CD14-positive monocyte (primary cell): ENCODE results near the gene AKAP6. TPM values are rescaled to one million over a fixed set of nuclear protein-coding genes. Genes with fewer than 3 reads are reported as not detected.

Experiments
- DNase-seq, 3 donors: peaks; one replicate each; pipeline ENCODE4 v3.0.0-alpha.2; 2011 to 2022
- H2AFZ ChIP-seq: 2 replicates; pipeline ENCODE4 v1.6.0; 2012; ENCODE audit warnings: mild to moderate bottlenecking, low read depth, low read length, inconsistent platforms; ENCODE audit not compliant: insufficient read depth, poor library complexity, severe bottlenecking
- H3K27ac ChIP-seq, 2 donors: 1 replicate in 1 of 2; 2 replicates in 1 of 2; pipeline ENCODE4 v1.5.1; 2012 to 2013; ENCODE audit warnings: low read length in 2 of 2, control low read depth in 1 of 2, inconsistent platforms in 1 of 2, low read depth in 1 of 2, mild to moderate bottlenecking in 1 of 2
- H3K27me3 ChIP-seq, 2 donors: one replicate each; pipeline versions ENCODE4 v1.6.0 to v1.6.1; 2011 to 2013; ENCODE audit warnings: low read length in 2 of 2; ENCODE audit not compliant: control insufficient read depth in 2 of 2, insufficient read depth in 2 of 2
- H3K36me3 ChIP-seq, 2 donors: replicated peaks in 1 of 2; 1 replicate in 1 of 2; 2 replicates in 1 of 2; pipeline versions ENCODE4 v1.5.1 to v1.6.1; 2012 to 2013; ENCODE audit warnings: low read length in 2 of 2, control low read depth in 1 of 2, inconsistent platforms in 1 of 2, mild to moderate bottlenecking in 1 of 2; ENCODE audit not compliant: insufficient read depth in 2 of 2, control insufficient read depth in 1 of 2
- H3K4me1 ChIP-seq, 2 donors: 1 replicate in 1 of 2; 2 replicates in 1 of 2; pipeline versions ENCODE4 v1.5.1 to v1.6.1; 2012 to 2013; ENCODE audit warnings: low read length in 2 of 2, control low read depth in 1 of 2, inconsistent platforms in 1 of 2, mild to moderate bottlenecking in 1 of 2, moderate library complexity in 1 of 2; ENCODE audit not compliant: insufficient read depth in 2 of 2, control insufficient read depth in 1 of 2
- H3K4me2 ChIP-seq: replicated peaks from 2 replicates; pipeline ENCODE3; 2012; ENCODE audit warnings: low read length, moderate library complexity, mild to moderate bottlenecking; ENCODE audit not compliant: poor library complexity, severe bottlenecking; ENCODE audit errors: extremely low read depth
- H3K4me3 ChIP-seq, 3 experiments: fragments of 200-600 bp in 1 of 3; sonication (generic) in 1 of 3; replicated peaks in 1 of 3; 1 replicate in 2 of 3; 2 replicates in 1 of 3; pipeline ENCODE4 v1.5.1; 2011 to 2013; ENCODE audit warnings: low read length in 3 of 3, mild to moderate bottlenecking in 3 of 3, control low read depth in 2 of 3, low read depth in 2 of 3, inconsistent platforms in 1 of 3, moderate library complexity in 1 of 3
- H3K79me2 ChIP-seq: 2 replicates; pipeline ENCODE4 v1.6.0; 2012; ENCODE audit warnings: mild to moderate bottlenecking, control low read depth, inconsistent platforms, low read length, moderate library complexity; ENCODE audit not compliant: insufficient read depth
- H3K9ac ChIP-seq: 2 replicates; pipeline ENCODE4 v1.6.0; 2017; ENCODE audit warnings: low read length, mild to moderate bottlenecking; ENCODE audit not compliant: insufficient read depth, poor library complexity, severe bottlenecking
- H3K9me3 ChIP-seq, 2 donors: replicated peaks in 1 of 2; 1 replicate in 1 of 2; 2 replicates in 1 of 2; pipeline versions ENCODE4 v1.5.1 to v1.6.1; 2012 to 2013; ENCODE audit warnings: low read length in 2 of 2, control low read depth in 1 of 2; ENCODE audit not compliant: control insufficient read depth in 1 of 2, insufficient read depth in 1 of 2
- H4K20me1 ChIP-seq: 2 replicates; pipeline ENCODE4 v1.6.0; 2012; ENCODE audit warnings: mild to moderate bottlenecking, low read length, control low read depth, moderate library complexity; ENCODE audit not compliant: insufficient read depth
- H3K27ac Mint-ChIP-seq, 7 donors: one replicate each; pipeline ENCODE4 v1.8.0; 2020; ENCODE audit warnings: mild to moderate bottlenecking in 7 of 7, mixed read lengths in 7 of 7, moderate library complexity in 6 of 7, inconsistent platforms in 2 of 7
- H3K27me3 Mint-ChIP-seq, 3 donors: one replicate each; pipeline ENCODE4 v1.8.0; 2021 to 2022; ENCODE audit warnings: low read depth in 3 of 3, mild to moderate bottlenecking in 3 of 3, mixed read lengths in 3 of 3, moderate library complexity in 3 of 3, inconsistent platforms in 1 of 3
- H3K36me3 Mint-ChIP-seq, 2 donors: one replicate each; pipeline ENCODE4 v1.8.0; 2020; ENCODE audit warnings: mixed read lengths in 2 of 2, inconsistent platforms in 1 of 2, mild to moderate bottlenecking in 1 of 2
- H3K4me1 Mint-ChIP-seq: one replicate; pipeline ENCODE4 v1.8.0; 2020; ENCODE audit warnings: mild to moderate bottlenecking, mixed read lengths
- H3K4me3 Mint-ChIP-seq, 2 donors: one replicate each; pipeline ENCODE4 v1.8.0; 2020; ENCODE audit warnings: mild to moderate bottlenecking in 2 of 2, mixed read lengths in 2 of 2, moderate library complexity in 1 of 2
- H3K9me3 Mint-ChIP-seq, 7 donors: one replicate each; pipeline ENCODE4 v1.8.0; 2020 to 2022; ENCODE audit warnings: mixed read lengths in 7 of 7, mild to moderate bottlenecking in 6 of 7, moderate library complexity in 6 of 7, inconsistent platforms in 2 of 7
- CTCF ChIP-seq: fragments of 200-600 bp; IDR thresholded peaks from one replicate; pipeline ENCODE4 v1.8.0; 2022; ENCODE audit warnings: antibody characterized with exemption, mild to moderate bottlenecking
- WGBS: methylation state at CpG from one replicate; pipeline ENCODE4 v1.1.5; 2013; ENCODE audit warnings: missing lambda C conversion rate; ENCODE audit not compliant: insufficient coverage; 5-methylcytosine and 5-hydroxymethylcytosine counted together
- intact Hi-C, 2 donors: fragments of 100-400 bp; cut with micrococcal nuclease; formaldehyde crosslinking; loops; one replicate each; pipeline versions ENCODE4 v1.15.0 to v1.15.1; 2023
- polyA plus RNA-seq, 3 donors: library from polyadenylated mRNA; depleted of rRNA in 1 of 3; unstranded in 2 of 3; stranded (reverse) in 1 of 3; fragments of 300-500 nt in 2 of 3; fragments of >200 nt in 1 of 3; fragmentation: Illumina TruSeq in 2 of 3; gene quantifications; 1 replicate in 2 of 3; 2 replicates in 1 of 3; pipeline ENCODE4 v1.2.3, GENCODE V29; 2012 to 2021

Gene AKAP6
- polyA plus RNA-seq, 3 donors = not detected

GRCh38 chr14:32531942-32532515 is 202.9 kb downstream of the AKAP6 start:
- H3K4me1 ChIP-seq = no peaks in the 10 kb centered on the region
- no peaks in the 10 kb centered on the region for H4K20me1 ChIP-seq
- WGBS = no CpG with 5 or more reads among the region's 2 CpGs
- H3K4me2 ChIP-seq = no peak overlapping the region
- no peaks in the 10 kb centered on the region for H3K36me3 ChIP-seq
- Mint-ChIP-seq H3K9me3 (peaks cover 0 to 4% (median 1%) of the 10 kb centered on the region in 7 donors), H3K27ac (no peak overlapping the region), H3K27me3 (peaks cover 1 to 6% (median 3%) of the 10 kb centered on the region in 3 donors), H3K4me1 (no peaks in the 10 kb centered on the region), H3K4me3 (no peak overlapping the region), H3K36me3 (no peaks in the 10 kb centered on the region)
- H3K27ac ChIP-seq = no peak overlapping the region
- H3K27me3 ChIP-seq = no peaks in the 10 kb centered on the region
- no peaks in the 10 kb centered on the region for H3K9me3 ChIP-seq
- H3K79me2 ChIP-seq = no peaks in the 10 kb centered on the region
- intact Hi-C loops = no loop called here
- no peak overlapping the region for H2AFZ ChIP-seq
- no peak overlapping the region for H3K9ac ChIP-seq
- DNase-seq = no peak
- no peak for TF ChIP-seq CTCF
- H3K4me3 ChIP-seq = no peak overlapping the region

GRCh38 chr14:32534145-32534544 is 205.0 kb downstream of the AKAP6 start:
- intact Hi-C loops = no loop called here
- WGBS = no CpG with 5 or more reads among the region's 3 CpGs
- Histone ChIP-seq H3K36me3 (no peaks in the 10 kb centered on the region), H3K27ac (no peak overlapping the region), H3K4me1 (no peaks in the 10 kb centered on the region), H4K20me1 (no peaks in the 10 kb centered on the region), H3K9ac (no peak overlapping the region), H2AFZ (no peak overlapping the region), H3K79me2 (no peaks in the 10 kb centered on the region), H3K4me2 (no peak overlapping the region), H3K9me3 (no peaks in the 10 kb centered on the region), H3K4me3 (no peak overlapping the region), H3K27me3 (no peaks in the 10 kb centered on the region)
- Mint-ChIP-seq H3K36me3 (no peaks in the 10 kb centered on the region), H3K4me3 (no peak overlapping the region), H3K4me1 (no peaks in the 10 kb centered on the region), H3K27ac (no peak overlapping the region), H3K27me3 (peaks cover 1 to 4% (median 3%) of the 10 kb centered on the region in 3 donors), H3K9me3 (peaks cover 0 to 4% (median 1%) of the 10 kb centered on the region in 7 donors)
- no peak for TF ChIP-seq CTCF
- DNase-seq = no peak
